IPS-NIHi11 (cell line): ENCODE measurements around the gene JADE2.

Experiments used
- DNase-seq: peaks from one replicate; pipeline ENCODE4 v3.0.0; 2012; ENCODE audit warnings: mixed read lengths, low spot score

The JADE2 gene

GRCh38 chr5:134530301-134531077 is 5.0 kb downstream of the JADE2 start:
- DNase-seq: no peak

DNA sequence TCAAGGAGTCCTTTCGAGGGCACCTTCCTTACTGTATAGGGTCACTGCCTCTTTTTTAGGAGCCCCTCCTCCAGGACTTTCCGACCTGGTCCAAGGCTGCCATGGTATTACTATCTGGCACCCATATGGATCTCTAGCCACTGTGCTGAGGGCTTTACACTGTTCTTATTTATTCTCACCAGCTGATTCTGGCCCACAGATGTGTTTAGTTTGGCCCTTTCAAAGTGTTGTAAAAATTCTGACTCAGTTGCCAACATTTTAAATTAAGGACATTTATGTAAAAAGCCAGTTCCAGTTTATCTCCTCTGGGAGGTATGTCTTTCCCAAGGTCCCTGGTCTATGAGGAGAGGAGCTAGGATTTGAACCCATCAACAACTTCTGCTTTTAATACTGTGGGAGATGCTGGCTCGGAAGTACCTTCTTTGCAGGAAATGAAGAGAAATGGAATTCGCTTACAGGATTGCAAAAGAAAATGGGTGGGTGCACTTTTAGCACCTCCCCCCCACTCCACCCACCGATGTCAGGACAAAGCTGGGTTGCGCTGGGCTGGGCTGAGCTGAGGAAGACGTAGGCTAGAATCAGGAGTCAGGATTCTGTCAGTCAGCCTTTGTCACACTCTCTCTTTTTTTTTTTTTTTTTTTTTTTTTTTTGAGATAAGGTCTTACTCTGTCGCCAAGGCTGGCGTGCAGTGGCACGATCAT is 7.8 kb downstream of the JADE2 start:
- DNase-seq: no peak

DNA sequence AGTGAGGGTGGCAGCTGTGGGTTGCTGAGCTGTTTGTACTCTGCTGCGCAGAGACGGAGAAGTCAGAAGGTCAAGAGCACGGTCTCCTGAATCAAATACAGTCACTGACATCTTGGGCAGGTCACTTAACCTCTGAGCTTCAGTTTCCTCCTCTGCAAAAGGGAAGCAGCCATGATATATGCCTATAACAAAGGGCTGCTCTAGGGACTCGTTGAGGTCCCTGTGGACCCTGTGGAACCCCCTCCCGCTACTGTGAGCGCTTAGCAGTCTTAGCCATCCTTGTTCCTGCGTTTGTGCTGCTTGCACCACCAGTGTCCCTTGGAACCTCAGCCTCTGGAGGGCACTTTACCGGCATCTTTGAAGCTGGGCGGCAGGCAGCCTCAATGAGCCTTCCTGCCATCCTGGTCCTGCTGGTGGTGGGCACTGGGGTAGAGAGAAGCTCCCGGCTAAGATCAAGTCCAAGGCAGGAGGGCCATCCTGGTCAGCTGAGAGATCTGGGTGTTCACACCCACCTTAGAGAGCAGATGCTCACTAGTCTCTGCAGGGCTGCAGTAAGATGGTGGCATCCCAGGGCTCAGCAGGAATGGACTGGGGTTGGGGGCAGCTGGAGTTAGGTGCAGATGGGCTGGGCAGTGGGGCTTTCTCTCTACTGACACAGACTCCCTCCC is 8.7 kb downstream of the JADE2 start:
- no peak for DNase-seq

DNA sequence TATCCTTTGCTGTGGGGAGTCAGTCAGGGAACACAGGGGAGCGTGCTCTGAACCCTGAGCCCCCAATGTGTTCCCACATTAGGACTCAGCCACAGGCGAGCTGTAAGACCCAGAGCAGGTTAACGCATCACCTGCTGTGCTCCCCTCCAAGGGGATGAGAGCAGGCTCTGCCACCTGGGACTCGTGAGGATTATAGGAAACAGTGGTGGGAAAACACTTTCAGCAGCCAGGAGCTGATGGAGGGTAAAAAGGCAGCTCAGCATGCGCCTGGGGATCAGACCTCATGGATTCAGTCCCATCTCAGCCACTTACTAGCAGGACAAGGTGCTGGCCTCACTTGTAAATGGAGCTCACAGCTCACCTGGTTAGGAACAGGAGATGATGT is 9.2 kb downstream of the JADE2 start:
- DNase-seq: no peak

- DNase-seq: no peak
Observed at GRCh38 chr5:134536876-134537275, 11.4 kb downstream of the JADE2 start.

- no peak for DNase-seq
Observed at GRCh38 chr5:134537297-134537696, 11.8 kb downstream of the JADE2 start.

GRCh38 chr5:134538296-134538695 is 12.8 kb downstream of the JADE2 start:
- no peak for DNase-seq

GRCh38 chr5:134539732-134540131 is 14.3 kb downstream of the JADE2 start:
- DNase-seq: peak; percentile 85

GRCh38 chr5:134540747-134541733 is 15.6 kb downstream of the JADE2 start:
- no peak for DNase-seq

DNA sequence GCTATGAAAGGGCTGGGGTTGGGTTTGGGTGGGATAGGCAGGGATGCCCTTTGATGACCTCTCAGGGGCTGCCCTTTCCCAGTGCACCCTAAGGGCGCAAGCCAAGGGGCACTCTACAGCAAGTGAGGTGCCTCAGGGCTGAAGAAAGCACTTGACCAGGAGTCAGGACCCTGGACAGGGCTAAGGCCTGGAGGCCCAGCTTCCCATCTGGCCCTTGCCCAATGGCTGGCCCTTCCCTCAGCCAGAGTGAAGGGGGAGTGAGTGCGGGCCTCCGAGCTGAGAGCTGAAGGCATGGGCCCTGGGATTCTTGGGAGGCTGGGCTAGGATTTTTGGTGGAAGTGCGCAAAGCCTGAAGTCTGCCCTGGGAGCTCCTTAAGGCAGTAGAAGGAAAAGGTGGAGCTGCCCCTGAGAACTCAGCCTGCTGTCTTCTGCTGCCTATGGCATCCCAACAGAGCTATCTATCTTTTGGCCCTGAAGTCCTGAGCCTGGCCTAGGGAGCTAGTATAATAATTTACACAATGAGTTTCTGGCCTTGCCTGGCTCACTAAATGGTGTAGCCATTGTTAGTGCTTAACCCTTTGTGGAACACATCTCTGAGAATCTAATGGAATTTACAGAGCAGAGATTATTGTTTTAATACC is 16.4 kb downstream of the JADE2 start:
- DNase-seq: peak; percentile 89

DNA sequence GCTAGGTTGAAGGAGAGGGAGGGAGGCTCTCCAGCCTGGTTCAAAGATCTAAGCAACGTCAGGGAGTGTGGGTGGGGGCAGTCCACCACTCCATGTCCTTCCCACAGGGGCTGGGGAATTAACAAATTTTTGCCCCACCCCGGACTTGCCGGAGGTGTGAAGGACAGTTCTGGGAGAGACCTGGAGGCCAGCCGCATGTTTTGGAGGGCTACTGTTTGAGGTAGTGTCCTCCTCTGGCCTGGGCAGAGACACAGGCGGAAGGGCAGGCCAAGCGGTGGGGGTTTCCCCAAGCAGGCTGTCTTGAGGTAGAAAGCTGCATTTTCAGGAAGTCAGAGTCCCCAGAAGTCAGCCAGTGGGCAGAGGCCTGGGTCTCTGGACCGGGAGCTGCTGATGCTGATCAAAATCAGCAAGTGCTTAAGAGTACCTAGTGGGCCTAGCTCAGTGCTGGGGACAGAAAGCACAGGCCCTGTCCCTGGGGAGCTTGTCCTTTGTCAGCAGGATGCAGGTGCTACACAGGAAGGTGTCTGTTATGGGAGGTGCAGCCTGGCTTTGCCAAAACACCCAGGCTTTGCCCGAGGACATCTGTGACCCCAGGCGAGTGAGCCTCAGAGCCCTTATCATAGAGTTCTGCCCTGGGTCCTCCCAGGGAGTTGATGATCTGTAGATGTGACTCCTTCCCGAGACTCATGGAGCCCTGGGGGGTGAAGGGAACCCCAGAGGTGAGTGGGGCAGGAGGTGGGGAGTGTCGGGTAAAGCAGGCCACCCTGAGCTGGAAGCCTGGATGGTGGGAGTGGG is 18.5 kb downstream of the JADE2 start:
- DNase-seq: no peak

DNA sequence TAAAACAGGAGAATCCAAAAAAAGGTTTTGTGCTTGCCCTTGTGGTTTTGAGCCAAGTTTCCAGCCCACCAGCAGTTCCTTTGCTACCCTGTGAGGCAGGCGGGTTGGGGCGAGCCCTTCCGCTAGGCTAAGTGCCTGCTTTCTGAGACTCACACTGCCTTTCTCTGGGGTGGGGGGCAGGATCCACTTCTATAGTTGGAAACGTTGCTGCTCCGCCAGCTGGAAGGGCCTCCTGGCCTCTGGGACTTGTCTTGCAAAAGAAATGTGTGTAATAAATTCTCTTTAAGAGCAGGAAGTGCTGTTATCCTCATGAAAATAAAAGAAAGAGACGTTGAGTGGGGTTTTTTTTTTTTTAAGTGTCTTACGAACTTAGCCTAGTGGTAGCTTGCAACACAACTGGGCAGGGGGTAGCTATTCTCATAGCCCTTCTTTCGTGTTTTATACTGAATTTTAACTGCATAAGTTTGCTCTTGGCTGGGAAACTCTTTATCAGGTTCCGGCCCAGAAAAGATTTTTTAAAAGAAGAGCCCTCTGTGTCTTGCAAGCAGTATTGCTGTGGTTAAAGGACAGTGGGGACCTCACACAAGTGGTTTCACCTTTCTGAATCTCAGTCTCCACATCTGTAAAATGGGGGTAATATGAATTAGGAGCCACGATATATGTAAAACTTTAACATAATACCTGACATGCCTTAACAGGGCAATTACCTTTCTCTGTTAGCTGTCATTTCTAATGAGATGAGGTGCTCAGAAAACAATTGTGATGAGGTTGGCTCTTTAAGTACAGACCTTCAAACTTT is 19.8 kb downstream of the JADE2 start:
- DNase-seq: no peak

- DNase-seq: no peak
Observed at GRCh38 chr5:134547066-134547465, 21.6 kb downstream of the JADE2 start.

DNA sequence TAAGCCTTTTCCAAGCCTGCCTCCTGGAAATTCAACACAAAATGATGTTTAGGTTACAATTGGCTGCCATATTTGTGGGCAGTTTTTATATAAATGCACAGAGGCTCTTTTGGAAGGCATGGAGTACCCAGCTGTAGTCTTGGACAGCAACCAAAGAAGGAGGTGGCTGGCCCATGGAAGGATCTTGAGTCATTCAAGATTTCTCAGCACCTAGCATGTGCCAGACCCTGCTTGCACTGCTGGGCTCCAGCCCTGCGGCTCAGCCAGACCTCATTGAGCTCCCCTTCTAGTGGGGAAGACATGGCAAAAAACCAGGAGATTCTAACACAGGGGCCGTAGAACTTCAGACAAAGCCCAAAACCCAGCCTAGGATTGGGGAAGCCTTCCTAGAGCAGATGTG is 22.1 kb downstream of the JADE2 start:
- DNase-seq: peak; percentile 30

DNA sequence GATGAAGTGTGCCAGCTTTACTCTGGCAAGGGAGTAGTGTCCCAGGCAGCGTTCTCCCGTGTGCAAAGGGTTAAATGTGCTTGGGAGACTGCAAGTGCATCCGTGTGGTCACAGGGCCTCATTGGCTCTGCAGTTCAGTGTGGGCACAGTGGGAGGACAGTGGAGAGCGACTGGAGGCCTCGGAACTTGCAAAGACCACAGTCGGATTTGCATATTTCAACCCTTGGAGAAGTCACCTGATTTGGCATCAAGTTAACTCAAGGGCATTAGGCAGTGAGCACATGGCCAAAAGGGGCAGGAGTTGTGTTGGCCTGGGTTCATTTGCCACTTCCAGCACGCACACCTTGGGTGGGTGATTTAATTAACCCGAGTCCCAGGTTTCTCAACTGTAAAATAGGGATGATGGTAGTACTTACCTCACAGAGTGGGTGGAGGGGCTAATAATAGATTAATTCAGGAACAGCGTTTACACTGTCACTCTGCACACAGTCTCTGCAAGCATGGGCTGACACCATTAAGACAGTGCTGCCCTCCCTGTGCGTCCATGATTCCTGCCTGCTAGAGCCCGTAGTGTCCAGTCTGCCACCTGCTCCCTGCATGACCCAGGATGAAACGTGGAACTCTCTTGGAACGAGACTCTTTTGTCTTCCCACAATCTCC is 22.7 kb downstream of the JADE2 start:
- peak; percentile 28 for DNase-seq

DNA sequence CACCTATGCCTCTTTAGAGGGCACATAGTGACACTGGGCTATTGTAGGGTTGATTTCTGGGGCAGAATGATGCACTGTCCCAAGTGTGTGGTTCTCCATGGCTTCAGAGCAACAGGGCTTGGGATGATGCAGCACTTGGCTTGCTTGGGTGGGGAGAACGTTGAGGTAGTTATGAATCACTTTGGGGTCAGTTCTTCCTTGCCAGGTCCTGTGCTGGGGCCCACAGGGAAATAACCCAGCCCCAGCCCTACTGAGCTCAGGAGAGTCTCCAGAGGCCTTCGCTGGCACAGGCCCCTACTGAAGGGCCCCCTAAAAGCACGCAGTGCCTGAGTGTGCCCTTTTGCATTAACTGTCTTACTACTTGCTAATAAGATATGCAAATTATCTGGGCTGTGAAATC is 24.2 kb downstream of the JADE2 start:
- no peak for DNase-seq

DNA sequence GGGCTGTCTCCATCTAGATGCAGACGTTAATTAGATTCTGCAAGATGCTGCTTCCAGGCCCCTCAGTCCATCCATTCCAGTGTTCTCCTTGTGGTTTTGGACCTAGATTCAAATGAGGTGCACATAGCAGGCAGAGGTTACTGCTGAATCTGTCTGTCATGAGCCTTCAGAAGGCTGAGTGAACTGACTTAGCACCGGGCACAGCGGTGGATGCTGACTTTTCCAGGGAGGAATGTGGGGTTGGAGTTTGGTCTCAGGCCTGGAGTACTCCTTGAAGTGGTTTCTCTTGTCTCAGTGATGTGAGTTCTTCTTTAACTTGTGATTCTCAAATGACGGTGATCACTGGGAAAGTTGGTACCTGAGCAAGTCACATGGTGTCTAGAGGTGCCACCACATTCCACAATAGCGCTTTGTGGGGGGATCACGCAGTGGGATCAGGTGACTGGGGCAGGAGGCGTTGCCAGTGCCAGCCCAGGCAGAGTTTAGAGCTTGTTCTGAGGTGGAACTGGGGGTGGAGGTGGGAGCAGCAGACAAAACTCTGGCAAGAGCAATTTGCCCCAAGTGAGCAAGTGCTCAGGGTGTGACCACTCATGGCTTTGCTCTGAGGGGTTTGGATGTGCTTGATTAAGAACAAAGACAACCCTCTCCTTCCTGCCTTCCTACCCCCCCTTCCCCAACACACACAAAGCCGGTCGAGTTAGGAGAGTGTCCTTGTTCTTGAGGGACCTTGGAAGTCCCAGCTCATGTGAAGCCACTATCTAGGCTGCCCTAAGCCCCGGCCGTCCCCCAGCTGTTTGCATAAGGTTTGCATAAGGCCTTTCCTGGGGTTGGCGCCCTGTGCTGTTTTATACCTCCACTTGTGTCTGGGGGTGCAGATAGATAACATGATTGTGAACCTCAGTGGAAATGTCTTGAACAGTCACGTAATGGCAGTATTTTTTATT is 25.1 kb downstream of the JADE2 start:
- DNase-seq: no peak

- no peak for DNase-seq
Observed at GRCh38 chr5:134551901-134552300, 26.4 kb downstream of the JADE2 start.
